22Rv1 (cell line): ENCODE data around the gene MPDZ.

Experiments
- CTCF ChIP-seq: fragments of 450-650 bp; IDR thresholded peaks from 2 replicates; pipeline ENCODE4 v1.5.1; 2017; ENCODE audit warnings: mild to moderate bottlenecking
- ZFX ChIP-seq: fragments of 450-650 bp; IDR thresholded peaks from 2 replicates; pipeline ENCODE4 v1.6.1; 2017; ENCODE audit warnings: antibody characterized with exemption, borderline replicate concordance

- TF ChIP-seq ZFX (no peak), CTCF (no peak)
Measured at GRCh38 chr9:13210306-13210705, 69.2 kb downstream of the MPDZ start.
